Trophoblast cell (in vitro differentiated cells and primary cell): ENCODE results near the gene CRYBA4. TPM values are rescaled to one million over a fixed set of nuclear protein-coding genes. Genes with fewer than 3 reads are reported as not detected.
A peak's percentile ranks its signal among the peaks of the same experiment; 100 is the strongest.

ENCODE experiments used
- DNase-seq, 2 donors: peaks; one replicate each; pipeline ENCODE4 v3.0.0-alpha.2; 2016
- H2AFZ ChIP-seq: 2 replicates; pipeline ENCODE4 v1.6.1; 2013; ENCODE audit warnings: low read length, moderate library complexity, mild to moderate bottlenecking; ENCODE audit not compliant: insufficient read depth, poor library complexity
- H2AK5ac ChIP-seq: 2 replicates; pipeline ENCODE4 v1.6.1; 2013; ENCODE audit warnings: mild to moderate bottlenecking, low read length
- H2BK120ac ChIP-seq: 2 replicates; pipeline ENCODE4 v1.6.1; 2013; ENCODE audit warnings: low read length, mild to moderate bottlenecking, moderate library complexity; ENCODE audit not compliant: insufficient read depth, poor library complexity
- H2BK12ac ChIP-seq: 2 replicates; pipeline ENCODE4 v1.6.1; 2013; ENCODE audit warnings: mild to moderate bottlenecking, low read length, moderate library complexity
- H2BK5ac ChIP-seq: 2 replicates; pipeline ENCODE4 v1.6.1; 2013; ENCODE audit warnings: low read length, low read depth, moderate library complexity, mild to moderate bottlenecking; ENCODE audit not compliant: poor library complexity
- H3K14ac ChIP-seq: 2 replicates; pipeline ENCODE4 v1.6.1; 2013; ENCODE audit warnings: mild to moderate bottlenecking, low read length
- H3K18ac ChIP-seq: 2 replicates; pipeline ENCODE4 v1.6.1; 2013; ENCODE audit warnings: mild to moderate bottlenecking, low read length
- H3K23ac ChIP-seq: 2 replicates; pipeline ENCODE4 v1.6.1; 2013; ENCODE audit warnings: low read length
- H3K27ac ChIP-seq: 2 replicates; pipeline ENCODE4 v1.5.1; 2013; ENCODE audit warnings: low read depth, mild to moderate bottlenecking, inconsistent platforms, low read length, moderate library complexity
- H3K27me3 ChIP-seq: 2 replicates; pipeline ENCODE4 v1.6.1; 2013; ENCODE audit warnings: inconsistent platforms, mild to moderate bottlenecking, low read length, moderate library complexity; ENCODE audit not compliant: insufficient read depth
- H3K36me3 ChIP-seq, 2 experiments: 1 replicate in 1 of 2; 2 replicates in 1 of 2; pipeline ENCODE4 v1.6.1; 2013; ENCODE audit warnings: low read length in 2 of 2, mild to moderate bottlenecking in 2 of 2, moderate library complexity in 1 of 2; ENCODE audit not compliant: insufficient read depth in 2 of 2, control insufficient read depth in 1 of 2
- H3K4ac ChIP-seq: 2 replicates; pipeline ENCODE4 v1.6.1; 2013; ENCODE audit warnings: low read depth, mild to moderate bottlenecking, low read length, moderate library complexity
- H3K4me1 ChIP-seq, 2 experiments: 1 replicate in 1 of 2; 2 replicates in 1 of 2; pipeline ENCODE4 v1.6.1; 2013; ENCODE audit warnings: low read length in 2 of 2, mild to moderate bottlenecking in 2 of 2, moderate library complexity in 1 of 2; ENCODE audit not compliant: insufficient read depth in 2 of 2, control insufficient read depth in 1 of 2
- H3K4me2 ChIP-seq: 2 replicates; pipeline ENCODE4 v1.6.1; 2013; ENCODE audit warnings: inconsistent platforms, mild to moderate bottlenecking, low read length, moderate library complexity
- H3K4me3 ChIP-seq: 2 replicates; pipeline ENCODE4 v1.5.1; 2013; ENCODE audit warnings: mild to moderate bottlenecking, low read depth, low read length, inconsistent platforms
- H3K79me1 ChIP-seq: one replicate; pipeline ENCODE4 v1.6.1; 2013; ENCODE audit warnings: low read length
- H3K79me2 ChIP-seq: 2 replicates; pipeline ENCODE4 v1.6.1; 2013; ENCODE audit warnings: low read length, mild to moderate bottlenecking; ENCODE audit not compliant: control insufficient read depth, insufficient read depth, poor library complexity
- H3K9ac ChIP-seq: 2 replicates; pipeline ENCODE4 v1.6.1; 2013; ENCODE audit warnings: mild to moderate bottlenecking, low read length
- H3K9me3 ChIP-seq: 2 replicates; pipeline ENCODE4 v1.6.1; 2013; ENCODE audit warnings: low read depth, mild to moderate bottlenecking, control low read depth, inconsistent platforms, low read length; ENCODE audit not compliant: insufficient read depth
- H4K12ac ChIP-seq: 2 replicates; pipeline ENCODE4 v1.6.1; 2013; ENCODE audit warnings: low read depth, mild to moderate bottlenecking, low read length, moderate library complexity
- H4K8ac ChIP-seq: 2 replicates; pipeline ENCODE4 v1.6.1; 2013; ENCODE audit warnings: low read depth, mild to moderate bottlenecking, low read length, moderate library complexity
- H4K91ac ChIP-seq: one replicate; pipeline ENCODE4 v1.6.1; 2013; ENCODE audit warnings: low read depth, mild to moderate bottlenecking, low read length, moderate library complexity
- WGBS: extraction: QIAGEN DNeasy Blood & Tissue Kit; methylation state at CpG from one replicate; pipeline ENCODE4 v1.1.7; 2013; ENCODE audit warnings: missing lambda C conversion rate; ENCODE audit not compliant: insufficient read length, insufficient coverage; ENCODE audit errors: extremely low coverage; 5-methylcytosine and 5-hydroxymethylcytosine counted together
- polyA plus RNA-seq: library from polyadenylated mRNA; stranded (reverse); fragments of 200-250 nt; gene quantifications from 2 replicates; pipeline ENCODE4 v1.2.3, GENCODE V29; 2013

Gene CRYBA4
- polyA plus RNA-seq = not detected in 2 replicates

GRCh38 chr22:26621663-26622062, at the start of gene CRYBA4:
Gene CRYBA4 (plus strand): TSS chr22:26621963. CDS start chr22:26622597, 634 bp downstream.
- no peak within 1 kb of the TSS for H3K23ac ChIP-seq
- no peak within 1 kb of the TSS for H3K18ac ChIP-seq
- peaks cover 4% of the 10 kb centered on the region for H3K9me3 ChIP-seq
- no peak within 1 kb of the TSS for H2AFZ ChIP-seq
- no peaks in the 10 kb centered on the region for H3K79me2 ChIP-seq
- WGBS = no CpG with 5 or more reads among the region's 7 CpGs
- no peaks in the 10 kb centered on the region for H3K27me3 ChIP-seq
- no peak within 1 kb of the TSS for H3K4me2 ChIP-seq
- H3K14ac ChIP-seq = no peak within 1 kb of the TSS
- H2BK12ac ChIP-seq = no peak within 1 kb of the TSS
- no peaks in the 10 kb centered on the region for H3K4me1 ChIP-seq
- no peak within 1 kb of the TSS for H3K4me3 ChIP-seq
- no peak within 1 kb of the TSS for H3K4ac ChIP-seq
- H3K36me3 ChIP-seq = no peaks in the 10 kb centered on the region
- DNase-seq = no peak
- H2AK5ac ChIP-seq = no peak within 1 kb of the TSS
- no peak within 1 kb of the TSS for H4K8ac ChIP-seq
- no peak within 1 kb of the TSS for H2BK5ac ChIP-seq
- H2BK120ac ChIP-seq = no peak within 1 kb of the TSS
- H4K12ac ChIP-seq = no peak within 1 kb of the TSS
- H4K91ac ChIP-seq = no peak within 1 kb of the TSS
- H3K79me1 ChIP-seq = no peaks in the 10 kb centered on the region
- no peak within 1 kb of the TSS for H3K27ac ChIP-seq
- H3K9ac ChIP-seq = no peak within 1 kb of the TSS

DNA sequence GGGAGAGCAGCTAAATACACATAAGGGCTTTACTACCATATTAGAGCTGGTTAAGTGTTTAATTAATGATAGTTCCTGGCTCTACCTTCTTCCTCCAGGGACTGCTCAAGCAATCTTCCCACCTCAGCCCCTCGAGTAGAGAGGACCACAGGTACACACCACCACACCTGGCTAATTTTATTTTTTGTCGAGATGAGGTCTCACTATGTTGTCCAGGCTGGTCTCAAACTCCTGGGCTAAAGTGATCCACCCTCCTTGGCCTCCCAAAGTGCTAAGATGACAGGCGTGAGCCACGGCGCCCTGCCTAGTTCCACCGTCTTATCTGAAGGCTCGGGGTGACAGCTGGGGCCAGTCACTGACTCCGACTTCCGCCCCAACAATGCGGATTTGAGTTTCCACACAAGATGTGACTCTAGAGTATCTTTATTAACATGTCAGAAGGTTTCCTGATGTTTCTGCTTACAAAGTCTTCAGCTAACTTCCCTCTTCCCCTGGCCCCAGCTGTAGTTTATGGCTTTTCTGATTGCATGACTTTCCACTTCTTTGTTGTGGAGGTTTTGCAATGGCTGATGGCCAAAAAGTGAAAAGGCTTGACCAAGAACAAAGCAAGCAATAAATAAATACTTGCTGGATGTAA, 48.6 kb upstream of the CRYBA4 start:
- Histone ChIP-seq H3K23ac (no peak overlapping the region), H3K18ac (no peak overlapping the region), H4K12ac (no peak overlapping the region), H4K8ac (no peak overlapping the region), H2AK5ac (no peak overlapping the region), H2BK12ac (no peak overlapping the region), H2AFZ (no peak overlapping the region), H3K9me3 (no peaks in the 10 kb centered on the region), H3K79me1 (peaks cover 12% of the 10 kb centered on the region), H3K4me1 (peaks cover 2 to 4% of the 10 kb centered on the region in 2 experiments), H2BK120ac (no peak overlapping the region), H2BK5ac (no peak overlapping the region), H4K91ac (no peak overlapping the region), H3K36me3 (peaks cover 0 to 1% of the 10 kb centered on the region in 2 experiments), H3K4ac (no peak overlapping the region), H3K4me3 (no peak overlapping the region), H3K9ac (no peak overlapping the region), H3K27me3 (no peaks in the 10 kb centered on the region), H3K4me2 (no peak overlapping the region), H3K27ac (no peak overlapping the region), H3K79me2 (no peaks in the 10 kb centered on the region), H3K14ac (no peak overlapping the region)
- WGBS = no CpG with 5 or more reads among the region's 10 CpGs
- peak in 1 of 2 donors; percentile 12 for DNase-seq

DNA sequence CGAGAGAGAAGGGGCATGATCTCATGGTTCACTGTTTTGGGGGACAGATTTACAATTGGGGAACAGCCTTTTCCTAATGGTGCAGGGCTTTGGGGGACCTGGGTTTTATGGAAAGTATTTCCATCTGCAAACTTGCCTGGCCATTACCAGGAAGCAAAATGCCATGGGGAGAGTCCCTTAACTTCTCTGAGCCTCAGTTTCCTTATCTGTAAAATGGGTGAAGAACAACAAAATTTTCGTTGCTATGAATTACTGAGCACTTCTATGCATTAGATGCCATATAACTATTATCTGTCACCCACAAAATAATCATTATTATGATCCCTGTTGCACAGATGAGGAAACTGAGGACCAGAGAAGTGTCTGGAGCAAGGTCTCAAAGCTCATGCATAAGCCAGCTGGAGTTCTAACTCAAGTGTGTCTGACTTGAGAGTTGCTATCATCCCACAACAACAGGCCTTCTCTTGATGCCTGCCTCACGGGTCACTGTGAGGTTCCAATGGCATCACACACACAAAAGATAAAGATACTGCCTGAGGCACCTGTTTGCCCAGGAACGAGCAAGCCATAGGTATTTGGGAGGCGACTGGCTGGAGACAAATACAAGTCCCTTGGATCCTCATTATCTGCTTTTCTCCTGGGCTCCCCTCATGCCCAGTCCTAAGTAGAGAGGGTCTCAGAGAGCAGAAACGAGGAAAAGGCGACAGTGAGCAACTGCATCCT, 47.6 kb upstream of the CRYBA4 start:
- no peak overlapping the region for H2BK12ac ChIP-seq
- no peak overlapping the region for H4K91ac ChIP-seq
- H2AFZ ChIP-seq = no peak overlapping the region
- no peak overlapping the region for H4K8ac ChIP-seq
- no peaks in the 10 kb centered on the region for H3K9me3 ChIP-seq
- no peaks in the 10 kb centered on the region for H3K79me2 ChIP-seq
- H3K4me3 ChIP-seq = no peak overlapping the region
- no peak overlapping the region for H3K14ac ChIP-seq
- no peak overlapping the region for H2AK5ac ChIP-seq
- no peak overlapping the region for H3K27ac ChIP-seq
- H3K4ac ChIP-seq = no peak overlapping the region
- H3K4me1 ChIP-seq = peaks cover 0 to 2% of the 10 kb centered on the region in 2 experiments
- H4K12ac ChIP-seq = no peak overlapping the region
- WGBS = no CpG with 5 or more reads among the region's 7 CpGs
- H2BK5ac ChIP-seq = no peak overlapping the region
- no peak overlapping the region for H2BK120ac ChIP-seq
- H3K9ac ChIP-seq = no peak overlapping the region
- peaks cover 0 to 3% of the 10 kb centered on the region in 2 experiments for H3K36me3 ChIP-seq
- no peaks in the 10 kb centered on the region for H3K27me3 ChIP-seq
- H3K18ac ChIP-seq = no peak overlapping the region
- peaks cover 4% of the 10 kb centered on the region for H3K79me1 ChIP-seq
- H3K4me2 ChIP-seq = no peak overlapping the region
- peak in 1 of 2 donors; percentile 61 for DNase-seq
- no peak overlapping the region for H3K23ac ChIP-seq

DNA sequence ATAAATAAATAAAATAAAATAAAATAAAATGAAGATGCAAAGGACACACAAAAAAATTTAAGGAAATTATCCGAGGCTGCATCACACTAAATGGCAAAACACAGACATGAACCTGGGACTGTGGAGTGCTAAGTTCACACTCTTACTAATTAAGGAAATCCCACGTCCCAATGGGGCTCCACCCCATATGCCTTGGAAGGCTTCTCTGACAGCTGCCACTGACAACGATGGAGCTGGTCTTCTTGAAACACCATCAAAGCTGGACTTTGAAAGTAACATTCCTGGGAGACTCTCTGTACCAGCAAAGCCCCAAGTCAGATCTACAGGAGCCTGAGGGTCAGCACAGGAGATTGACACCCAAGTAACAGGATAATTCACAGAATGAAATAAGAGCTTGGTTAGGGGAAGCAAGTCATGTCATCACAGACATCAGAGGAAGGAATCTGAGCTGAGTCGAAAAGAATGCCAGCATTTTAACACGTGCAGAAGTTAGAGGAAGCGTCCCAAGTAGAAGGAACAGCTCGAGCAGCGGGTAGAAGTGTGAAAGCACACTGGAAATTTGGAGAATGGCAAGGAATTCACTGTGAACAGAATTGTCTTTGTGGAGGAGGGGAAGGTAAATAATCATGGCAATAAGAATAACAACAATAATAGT, 45.6 kb upstream of the CRYBA4 start:
- peak; percentile 42 to 66 for DNase-seq
- Histone ChIP-seq H3K4ac (no peak overlapping the region), H3K9ac (no peak overlapping the region), H4K12ac (no peak overlapping the region), H3K79me1 (no peaks in the 10 kb centered on the region), H3K9me3 (no peaks in the 10 kb centered on the region), H3K4me1 (peaks cover 0 to 2% of the 10 kb centered on the region in 2 experiments), H3K36me3 (peaks cover 0 to 4% of the 10 kb centered on the region in 2 experiments), H2BK5ac (no peak overlapping the region), H2BK12ac (no peak overlapping the region), H3K27me3 (no peaks in the 10 kb centered on the region), H3K18ac (no peak overlapping the region), H3K4me2 (no peak overlapping the region), H2AFZ (no peak overlapping the region), H3K23ac (no peak overlapping the region), H3K27ac (no peak overlapping the region), H3K79me2 (no peaks in the 10 kb centered on the region), H3K4me3 (no peak overlapping the region), H3K14ac (no peak overlapping the region), H2BK120ac (no peak overlapping the region), H2AK5ac (no peak overlapping the region), H4K8ac (no peak overlapping the region), H4K91ac (no peak overlapping the region)
- WGBS = no CpG with 5 or more reads among the region's 8 CpGs
